K562 (cell line): ENCODE data around the gene PLD3. TPM values are rescaled to one million over a fixed set of nuclear protein-coding genes. Genes with fewer than 3 reads are reported as not detected.

Source experiments
- BRD9 ChIP-seq: fragments of 450-650 bp; IDR thresholded peaks from 2 replicates; pipeline ENCODE4 v1.6.1; 2018; ENCODE audit warnings: low read depth; ENCODE audit not compliant: partially characterized antibody
- CHCHD3 ChIP-seq: fragments of 250-450 bp; sonication (Bioruptor Pico); IDR thresholded peaks from 2 replicates; pipeline ENCODE4 v2.1.2; 2022; ENCODE audit warnings: mild to moderate bottlenecking
- DNMT1 ChIP-seq: fragments of 450-650 bp; IDR thresholded peaks from 2 replicates; pipeline ENCODE4 v1.6.1; 2016; ENCODE audit warnings: antibody characterized with exemption, mild to moderate bottlenecking
- GABPB1 ChIP-seq: sonication (generic); formaldehyde crosslinking; IDR thresholded peaks from 2 replicates; pipeline ENCODE4 v1.8.0; 2022; ENCODE audit warnings: mild to moderate bottlenecking, missing genetic modification reagents
- HDAC8 ChIP-seq: fragments of 450-650 bp; IDR thresholded peaks from 2 replicates; pipeline ENCODE4 v1.6.1; 2016; ENCODE audit warnings: mild to moderate bottlenecking, missing genetic modification characterization, moderate library complexity, missing compliant biosample characterization
- MCM3 ChIP-seq: fragments of 450-650 bp; IDR thresholded peaks from 2 replicates; pipeline ENCODE4 v1.6.1; 2016
- MEF2A ChIP-seq: IDR thresholded peaks from 2 replicates; pipeline ENCODE4 v1.6.1; 2011; ENCODE audit warnings: low read depth, mild to moderate bottlenecking, low read length, moderate library complexity; ENCODE audit not compliant: control insufficient read depth
- MXI1 ChIP-seq: IDR thresholded peaks from 2 replicates; pipeline ENCODE4 v1.6.1; 2011; ENCODE audit warnings: low read depth, mild to moderate bottlenecking, improper control_type of control experiment, low read length
- NCOR1 ChIP-seq: fragments of 450-650 bp; IDR thresholded peaks from 2 replicates; pipeline ENCODE4 v1.6.1; 2016; ENCODE audit warnings: mild to moderate bottlenecking, moderate library complexity
- NONO ChIP-seq, 2 experiments: fragments of 200-400 bp in 1 of 2; fragments of 450-650 bp in 1 of 2; formaldehyde crosslinking in 1 of 2; IDR thresholded peaks; 2 replicates each; pipeline ENCODE4 v1.6.1; 2017; ENCODE audit warnings: low read depth in 2 of 2, mild to moderate bottlenecking in 2 of 2, moderate library complexity in 2 of 2, low read length in 1 of 2
- RBBP5 ChIP-seq: fragments of 200-600 bp; sonication (generic); IDR thresholded peaks from 2 replicates; pipeline ENCODE4 v1.6.1; 2012; ENCODE audit warnings: borderline replicate concordance, mild to moderate bottlenecking, low read length, control low read depth, inconsistent platforms; ENCODE audit not compliant: insufficient read depth, poor library complexity, severe bottlenecking
- RUNX1 ChIP-seq: sonication (generic); IDR thresholded peaks from 2 replicates; pipeline ENCODE4 v1.6.1; 2016; ENCODE audit warnings: antibody characterized with exemption, low read depth
- SUPT5H ChIP-seq: fragments of 450-650 bp; IDR thresholded peaks from 2 replicates; pipeline ENCODE4 v1.6.1; 2016
- ZNF23 ChIP-seq: fragments of 250-450 bp; sonication (Bioruptor Pico); IDR thresholded peaks from 2 replicates; pipeline ENCODE4 v1.4.0; 2020; ENCODE audit warnings: mild to moderate bottlenecking
- ZSCAN32 ChIP-seq: fragments of 450-650 bp; formaldehyde crosslinking; IDR thresholded peaks from 2 replicates; pipeline ENCODE4 v1.4.0; 2020; ENCODE audit warnings: mild to moderate bottlenecking, moderate library complexity
- polyA plus RNA-seq, 8 experiments: library from polyadenylated mRNA; depleted of rRNA in 4 of 8; stranded (reverse) in 5 of 8; unstranded in 3 of 8; fragments of >200 nt; fragmentation: Nextera tagmentation in 2 of 8; fragmentation: Illumina TruSeq in 1 of 8; extraction: Ambion mirVana in 2 of 8; extraction: Trizol in 1 of 8; gene quantifications; 2 replicates each; pipeline versions ENCODE4 v1.2.1 to v1.2.3, GENCODE V29; 2011 to 2014; ENCODE audit warnings: inconsistent platforms in 1 of 8, missing spikeins in 1 of 8
- total RNA-seq, 7 experiments: library from RNA; depleted of rRNA in 6 of 7; stranded (reverse); fragments of >200 nt in 6 of 7; fragmentation: Illumina TruSeq in 2 of 7; extraction: Trizol in 2 of 7; gene quantifications; 2 replicates each; pipeline versions ENCODE4 v1.2.1 to v1.2.3, GENCODE V29; 2011 to 2021; ENCODE audit warnings: low replicate concordance in 1 of 7
- TF ChIP-seq, protein P1 (sequence below): sonication (generic); formaldehyde crosslinking; IDR thresholded peaks from 2 replicates; pipeline ENCODE4 v1.8.1; 2023; ENCODE audit warnings: mild to moderate bottlenecking, missing genetic modification reagents
- TF ChIP-seq, protein P2 (sequence below): fragments of 450-650 bp; IDR thresholded peaks from 2 replicates; pipeline ENCODE4 v1.6.1; 2016; ENCODE audit warnings: low read depth, mild to moderate bottlenecking, moderate library complexity
- TF ChIP-seq, protein P3 (sequence below): fragments of 450-650 bp; IDR thresholded peaks from 2 replicates; pipeline ENCODE4 v1.6.1; 2016
- TF ChIP-seq, protein P4 (sequence below): fragments of 150-350 bp; conservative IDR thresholded peaks from 2 replicates; pipeline ENCODE4 v1.6.1; 2014; ENCODE audit warnings: low read length
- TF ChIP-seq, protein P5 (sequence below), 2 experiments: fragments of 450-650 bp in 1 of 2; sonication (generic) in 1 of 2; formaldehyde crosslinking in 1 of 2; IDR thresholded peaks in 1 of 2; conservative IDR thresholded peaks in 1 of 2; 2 replicates each; pipeline versions ENCODE4 v1.6.1 to v1.8.1; 2016 to 2023; ENCODE audit warnings: mild to moderate bottlenecking in 2 of 2, moderate library complexity in 2 of 2, inconsistent platforms in 1 of 2, missing genetic modification reagents in 1 of 2

The PLD3 gene
- total and polyA plus RNA-seq, 9 of the 15 experiments (the other 6 are each of a cell fraction or from before 2014, with no cell fraction given) = 2.3 to 128 (median 72.7) TPM

DNA sequence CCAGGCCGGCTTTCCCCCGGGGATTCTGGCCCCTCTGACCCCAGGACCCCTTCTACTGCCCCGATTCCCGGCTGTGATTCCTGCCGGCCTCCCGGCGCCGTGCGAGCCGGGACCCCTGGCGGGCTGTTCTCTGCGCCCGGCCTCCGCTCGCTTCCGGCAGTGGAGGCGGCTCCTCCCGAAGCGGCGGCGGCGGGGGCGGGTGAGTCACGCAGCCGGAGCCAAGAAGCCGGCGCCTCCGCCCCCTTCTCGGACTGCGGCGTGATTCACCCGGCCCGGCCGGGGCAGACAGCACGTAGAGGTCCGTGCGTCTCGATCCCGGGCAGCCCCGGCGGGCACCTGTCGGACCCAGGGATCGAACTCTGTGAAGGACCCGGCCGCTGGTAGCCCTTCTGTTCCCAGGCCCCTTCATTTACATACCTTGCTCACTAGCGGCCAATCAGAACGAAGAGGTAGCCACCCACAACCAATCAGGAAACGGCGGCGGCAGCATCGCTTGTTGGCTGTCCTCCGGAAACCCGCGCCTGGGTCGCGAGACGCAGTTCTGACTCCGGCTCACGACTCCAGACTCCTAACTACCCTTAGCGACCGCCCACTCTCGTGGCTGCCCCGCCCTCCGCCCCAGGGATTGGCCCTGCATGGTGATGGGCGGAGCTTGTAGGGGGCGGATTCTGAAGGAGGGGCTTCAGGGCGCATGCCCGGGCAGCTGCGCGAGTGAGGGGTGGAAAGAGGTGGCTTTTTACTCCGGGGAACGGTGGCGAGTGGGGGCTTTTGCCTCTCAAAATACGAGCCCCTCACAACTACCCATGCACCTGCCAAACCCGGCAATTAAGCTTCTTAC lies 77.2 kb downstream of the PLD3 start, which contains the start of gene SERTAD1 (continued):
- TF ChIP-seq, protein P1, sequence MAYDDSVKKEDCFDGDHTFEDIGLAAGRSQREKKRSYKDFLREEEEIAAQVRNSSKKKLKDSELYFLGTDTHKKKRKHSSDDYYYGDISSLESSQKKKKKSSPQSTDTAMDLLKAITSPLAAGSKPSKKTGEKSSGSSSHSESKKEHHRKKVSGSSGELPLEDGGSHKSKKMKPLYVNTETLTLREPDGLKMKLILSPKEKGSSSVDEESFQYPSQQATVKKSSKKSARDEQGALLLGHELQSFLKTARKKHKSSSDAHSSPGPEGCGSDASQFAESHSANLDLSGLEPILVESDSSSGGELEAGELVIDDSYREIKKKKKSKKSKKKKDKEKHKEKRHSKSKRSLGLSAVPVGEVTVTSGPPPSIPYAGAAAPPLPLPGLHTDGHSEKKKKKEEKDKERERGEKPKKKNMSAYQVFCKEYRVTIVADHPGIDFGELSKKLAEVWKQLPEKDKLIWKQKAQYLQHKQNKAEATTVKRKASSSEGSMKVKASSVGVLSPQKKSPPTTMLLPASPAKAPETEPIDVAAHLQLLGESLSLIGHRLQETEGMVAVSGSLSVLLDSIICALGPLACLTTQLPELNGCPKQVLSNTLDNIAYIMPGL (CRISPR knock-in tag) = peak; percentile 72; the same call in 1 of the 2 replicates
- TF ChIP-seq, protein P2, sequence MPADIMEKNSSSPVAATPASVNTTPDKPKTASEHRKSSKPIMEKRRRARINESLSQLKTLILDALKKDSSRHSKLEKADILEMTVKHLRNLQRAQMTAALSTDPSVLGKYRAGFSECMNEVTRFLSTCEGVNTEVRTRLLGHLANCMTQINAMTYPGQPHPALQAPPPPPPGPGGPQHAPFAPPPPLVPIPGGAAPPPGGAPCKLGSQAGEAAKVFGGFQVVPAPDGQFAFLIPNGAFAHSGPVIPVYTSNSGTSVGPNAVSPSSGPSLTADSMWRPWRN = peak; percentile 67; the same call in 1 of the 2 replicates
- TF ChIP-seq CHCHD3 (CRISPR knock-in tag) = no peak
- TF ChIP-seq, protein P3, sequence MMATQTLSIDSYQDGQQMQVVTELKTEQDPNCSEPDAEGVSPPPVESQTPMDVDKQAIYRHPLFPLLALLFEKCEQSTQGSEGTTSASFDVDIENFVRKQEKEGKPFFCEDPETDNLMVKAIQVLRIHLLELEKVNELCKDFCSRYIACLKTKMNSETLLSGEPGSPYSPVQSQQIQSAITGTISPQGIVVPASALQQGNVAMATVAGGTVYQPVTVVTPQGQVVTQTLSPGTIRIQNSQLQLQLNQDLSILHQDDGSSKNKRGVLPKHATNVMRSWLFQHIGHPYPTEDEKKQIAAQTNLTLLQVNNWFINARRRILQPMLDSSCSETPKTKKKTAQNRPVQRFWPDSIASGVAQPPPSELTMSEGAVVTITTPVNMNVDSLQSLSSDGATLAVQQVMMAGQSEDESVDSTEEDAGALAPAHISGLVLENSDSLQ = peak; percentile 80
- no peak for TF ChIP-seq MCM3
- TF ChIP-seq NONO (IDR thresholded peaks at IDR 0.05; ENCODE audit: low read depth in 2 of 2, low read length in 1 of 2) = peak; percentile 72 to 78; a peak in 2 of 4 replicates
- peak; percentile 55 for TF ChIP-seq RBBP5
- TF ChIP-seq, protein P4, sequence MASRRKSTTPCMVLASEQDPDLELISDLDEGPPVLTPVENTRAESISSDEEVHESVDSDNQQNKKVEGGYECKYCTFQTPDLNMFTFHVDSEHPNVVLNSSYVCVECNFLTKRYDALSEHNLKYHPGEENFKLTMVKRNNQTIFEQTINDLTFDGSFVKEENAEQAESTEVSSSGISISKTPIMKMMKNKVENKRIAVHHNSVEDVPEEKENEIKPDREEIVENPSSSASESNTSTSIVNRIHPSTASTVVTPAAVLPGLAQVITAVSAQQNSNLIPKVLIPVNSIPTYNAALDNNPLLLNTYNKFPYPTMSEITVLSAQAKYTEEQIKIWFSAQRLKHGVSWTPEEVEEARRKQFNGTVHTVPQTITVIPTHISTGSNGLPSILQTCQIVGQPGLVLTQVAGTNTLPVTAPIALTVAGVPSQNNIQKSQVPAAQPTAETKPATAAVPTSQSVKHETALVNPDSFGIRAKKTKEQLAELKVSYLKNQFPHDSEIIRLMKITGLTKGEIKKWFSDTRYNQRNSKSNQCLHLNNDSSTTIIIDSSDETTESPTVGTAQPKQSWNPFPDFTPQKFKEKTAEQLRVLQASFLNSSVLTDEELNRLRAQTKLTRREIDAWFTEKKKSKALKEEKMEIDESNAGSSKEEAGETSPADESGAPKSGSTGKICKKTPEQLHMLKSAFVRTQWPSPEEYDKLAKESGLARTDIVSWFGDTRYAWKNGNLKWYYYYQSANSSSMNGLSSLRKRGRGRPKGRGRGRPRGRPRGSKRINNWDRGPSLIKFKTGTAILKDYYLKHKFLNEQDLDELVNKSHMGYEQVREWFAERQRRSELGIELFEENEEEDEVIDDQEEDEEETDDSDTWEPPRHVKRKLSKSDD = 0 out of 2 replicates have a peak, but pooled peaks have one; percentile 38
- peak; percentile 61 for TF ChIP-seq GABPB1 (CRISPR knock-in tag)
- TF ChIP-seq ZNF23 = no peak
- TF ChIP-seq, protein P5, sequence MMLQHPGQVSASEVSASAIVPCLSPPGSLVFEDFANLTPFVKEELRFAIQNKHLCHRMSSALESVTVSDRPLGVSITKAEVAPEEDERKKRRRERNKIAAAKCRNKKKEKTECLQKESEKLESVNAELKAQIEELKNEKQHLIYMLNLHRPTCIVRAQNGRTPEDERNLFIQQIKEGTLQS (IDR thresholded peaks at IDR 0.05) = peak; percentile 91
- TF ChIP-seq, protein P5 (CRISPR knock-in tag; conservative IDR thresholded peaks at IDR 0.05) = peak; percentile 94; the same call in 1 of the 2 replicates
- TF ChIP-seq ZSCAN32 (CRISPR knock-in tag) = peak; percentile 9; the same call in 1 of the 2 replicates
- TF ChIP-seq HDAC8 (tag) = no peak
- TF ChIP-seq DNMT1 = no peak
- TF ChIP-seq RUNX1 = peak; percentile 33; the same call in 1 of the 2 replicates
- peak; percentile 92 for TF ChIP-seq SUPT5H
- TF ChIP-seq BRD9 = no peak
- peak; percentile 45 for TF ChIP-seq NCOR1
- no peak for TF ChIP-seq MEF2A
- 0 out of 2 replicates have a peak, but pooled peaks have one; percentile 39 for TF ChIP-seq MXI1
